HG03196 (cell line): Measurements from ENCODE around the gene CSF3.

ENCODE experiments used
- ATAC-seq: cut with Tn5 transposase; IDR thresholded peaks from one replicate; pipeline ENCODE4 v1.9.1; 2021; ENCODE audit not compliant: unreplicated experiment

CSF3 gene, protein sequence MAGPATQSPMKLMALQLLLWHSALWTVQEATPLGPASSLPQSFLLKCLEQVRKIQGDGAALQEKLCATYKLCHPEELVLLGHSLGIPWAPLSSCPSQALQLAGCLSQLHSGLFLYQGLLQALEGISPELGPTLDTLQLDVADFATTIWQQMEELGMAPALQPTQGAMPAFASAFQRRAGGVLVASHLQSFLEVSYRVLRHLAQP

DNA sequence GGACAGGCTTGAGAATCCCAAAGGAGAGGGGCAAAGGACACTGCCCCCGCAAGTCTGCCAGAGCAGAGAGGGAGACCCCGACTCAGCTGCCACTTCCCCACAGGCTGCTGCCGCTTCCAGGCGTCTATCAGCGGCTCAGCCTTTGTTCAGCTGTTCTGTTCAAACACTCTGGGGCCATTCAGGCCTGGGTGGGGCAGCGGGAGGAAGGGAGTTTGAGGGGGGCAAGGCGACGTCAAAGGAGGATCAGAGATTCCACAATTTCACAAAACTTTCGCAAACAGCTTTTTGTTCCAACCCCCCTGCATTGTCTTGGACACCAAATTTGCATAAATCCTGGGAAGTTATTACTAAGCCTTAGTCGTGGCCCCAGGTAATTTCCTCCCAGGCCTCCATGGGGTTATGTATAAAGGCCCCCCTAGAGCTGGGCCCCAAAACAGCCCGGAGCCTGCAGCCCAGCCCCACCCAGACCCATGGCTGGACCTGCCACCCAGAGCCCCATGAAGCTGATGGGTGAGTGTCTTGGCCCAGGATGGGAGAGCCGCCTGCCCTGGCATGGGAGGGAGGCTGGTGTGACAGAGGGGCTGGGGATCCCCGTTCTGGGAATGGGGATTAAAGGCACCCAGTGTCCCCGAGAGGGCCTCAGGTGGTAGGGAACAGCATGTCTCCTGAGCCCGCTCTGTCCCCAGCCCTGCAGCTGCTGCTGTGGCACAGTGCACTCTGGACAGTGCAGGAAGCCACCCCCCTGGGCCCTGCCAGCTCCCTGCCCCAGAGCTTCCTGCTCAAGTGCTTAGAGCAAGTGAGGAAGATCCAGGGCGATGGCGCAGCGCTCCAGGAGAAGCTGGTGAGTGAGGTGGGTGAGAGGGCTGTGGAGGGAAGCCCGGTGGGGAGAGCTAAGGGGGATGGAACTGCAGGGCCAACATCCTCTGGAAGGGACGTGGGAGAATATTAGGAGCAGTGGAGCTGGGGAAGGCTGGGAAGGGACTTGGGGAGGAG, at the start of gene CSF3:
CSF3 (plus strand) TSS at position 436 of the 993 bp plus-strand sequence; CDS start at position 471, 35 bp downstream.
- no peak for ATAC-seq

DNA sequence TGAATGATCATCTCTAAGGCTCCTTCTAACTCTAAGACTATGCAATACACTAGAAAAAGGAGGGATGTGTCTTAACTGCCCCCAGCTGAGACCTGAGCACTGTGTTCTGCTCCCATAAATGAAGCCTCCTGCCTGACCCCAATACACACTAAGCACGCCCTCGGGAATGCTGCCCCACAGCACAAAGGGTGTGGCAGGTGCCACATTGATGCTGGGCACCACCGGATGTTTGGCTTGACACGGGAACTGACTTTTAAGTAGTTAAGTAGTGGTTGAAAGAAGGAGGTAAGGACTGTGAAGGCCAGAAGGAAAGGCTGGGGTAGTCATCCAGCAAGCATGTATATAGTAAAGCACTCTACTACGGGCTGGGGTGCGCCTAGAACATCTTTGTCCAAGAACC, 48.5 kb upstream of the CSF3 start:
- no peak for ATAC-seq

DNA sequence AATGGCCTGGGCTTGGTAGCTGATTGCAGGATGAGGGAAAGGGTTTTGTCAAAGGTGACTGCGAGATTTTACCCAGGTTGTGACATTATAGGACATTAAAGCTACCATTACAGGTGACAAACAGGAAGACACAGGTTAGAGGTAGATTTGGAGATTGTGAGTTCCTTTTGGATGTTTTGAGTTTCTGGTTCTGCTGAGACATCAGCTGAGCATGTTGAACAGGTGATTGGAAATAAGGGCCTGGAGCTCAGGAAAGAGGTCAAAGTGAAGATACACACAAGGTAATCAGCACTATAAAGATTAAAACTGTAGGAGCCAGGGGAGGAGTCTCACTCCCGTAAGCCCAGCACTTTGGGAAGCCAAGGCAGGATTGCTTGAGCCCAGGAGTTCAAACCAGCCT, 46.5 kb upstream of the CSF3 start:
- no peak for ATAC-seq

DNA sequence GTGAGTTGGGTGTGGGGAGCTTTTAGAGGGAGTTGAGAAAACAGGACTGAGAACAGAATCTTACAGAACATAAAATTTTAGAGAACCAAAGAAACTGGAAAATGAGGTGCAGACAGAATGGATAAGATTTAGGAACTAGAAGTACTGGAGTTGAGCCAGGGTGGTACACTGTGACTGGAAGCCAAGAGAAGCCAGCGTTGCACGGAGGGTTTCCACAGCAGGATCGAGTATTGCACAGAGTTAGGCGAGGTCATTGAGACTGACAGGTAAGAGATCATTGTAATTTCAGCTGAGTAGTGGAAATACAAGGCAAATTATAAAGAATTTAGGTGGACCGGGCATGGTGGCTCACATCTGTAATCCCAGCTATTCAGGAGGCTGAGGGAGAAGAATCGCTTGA, 45.9 kb upstream of the CSF3 start:
- no peak for ATAC-seq

DNA sequence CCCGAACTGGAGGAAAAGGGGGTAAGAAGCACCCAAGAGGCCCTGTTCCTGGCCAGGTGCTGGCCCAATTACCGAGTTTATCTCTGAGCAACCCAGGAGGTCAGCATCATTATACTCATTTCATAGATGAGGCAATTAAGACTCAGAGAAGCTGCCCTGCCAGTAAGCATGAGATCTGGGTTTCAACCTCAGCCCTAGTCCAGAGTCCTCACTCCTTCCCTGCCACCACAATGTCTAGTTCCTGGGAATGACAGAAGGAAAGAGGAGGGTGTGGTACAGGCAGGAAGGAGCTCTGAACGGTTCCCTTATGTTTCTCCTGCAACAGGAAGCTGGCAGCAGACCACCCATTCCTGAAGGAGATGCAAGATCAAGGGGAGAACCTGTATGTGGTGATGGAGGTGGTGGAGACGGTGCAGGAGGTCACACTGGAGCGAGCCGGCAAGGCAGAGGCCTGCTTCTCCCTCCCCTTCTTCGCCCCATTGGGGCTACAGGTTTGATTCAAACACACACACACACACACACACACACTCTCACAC, 45.0 kb upstream of the CSF3 start:
- no peak for ATAC-seq

DNA sequence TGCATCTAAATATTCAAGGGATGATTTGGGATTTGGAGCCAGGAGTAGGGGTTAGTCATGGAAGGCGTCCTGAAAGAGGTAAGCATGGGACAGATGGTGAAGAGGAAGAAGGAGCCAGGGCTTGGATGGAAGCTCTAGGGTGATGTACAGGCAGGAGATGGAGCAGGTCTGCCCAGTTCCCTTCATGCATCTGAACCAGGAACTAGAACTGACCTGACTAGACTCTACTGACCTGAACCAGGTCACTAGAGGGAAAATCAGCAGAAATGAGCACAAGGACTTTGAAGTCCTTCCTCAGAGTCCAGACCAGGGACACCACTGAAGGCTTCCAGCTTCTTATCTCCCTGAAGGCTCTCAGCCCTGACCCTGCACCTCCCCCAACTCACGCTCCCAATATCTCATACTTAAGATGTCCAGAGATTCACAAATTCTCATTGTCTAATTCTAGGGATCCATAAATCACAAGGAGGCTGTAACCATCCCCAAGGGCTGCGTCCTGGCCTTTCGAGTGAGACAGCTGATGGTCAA, 44.1 kb upstream of the CSF3 start:
- ATAC-seq = no peak

DNA sequence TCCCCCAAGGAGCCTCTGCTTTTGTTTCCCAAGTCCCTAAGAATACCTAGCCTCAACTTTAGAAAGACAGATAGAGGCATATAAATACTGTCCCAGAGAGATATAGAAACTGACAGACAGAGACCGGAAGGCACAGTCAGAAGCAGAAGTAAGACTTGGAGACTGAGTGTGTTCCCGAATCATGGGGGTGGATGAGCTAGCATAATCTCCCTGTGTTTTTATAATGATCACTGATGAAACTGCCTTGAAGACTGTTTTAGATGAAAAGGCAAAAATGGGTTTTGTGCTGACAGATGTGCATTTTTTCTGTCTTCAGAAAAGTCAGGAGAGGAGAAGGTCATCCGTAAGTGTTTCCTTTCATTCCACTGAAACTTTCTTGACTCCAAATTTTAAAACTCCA, 43.0 kb upstream of the CSF3 start:
- ATAC-seq = no peak

DNA sequence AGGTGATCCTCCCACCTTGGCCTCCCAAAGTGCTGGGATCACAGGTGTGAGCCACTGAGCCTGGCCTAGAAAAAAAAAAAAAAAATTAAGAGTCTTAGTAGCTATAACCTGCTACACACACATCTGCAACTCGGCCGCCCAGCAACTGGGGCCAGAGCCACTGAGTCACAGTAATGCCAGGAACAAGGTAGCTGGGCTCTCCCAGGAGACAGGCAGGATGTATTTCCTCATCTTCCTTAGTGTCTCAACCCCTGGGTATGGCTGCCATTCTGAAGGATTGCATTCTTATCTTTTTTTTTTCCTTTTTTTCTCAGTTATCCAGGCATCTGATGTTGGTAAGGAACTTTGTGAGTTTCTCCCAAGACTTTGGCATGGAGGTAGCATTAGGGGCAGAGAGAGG, 41.7 kb upstream of the CSF3 start:
- no peak for ATAC-seq

DNA sequence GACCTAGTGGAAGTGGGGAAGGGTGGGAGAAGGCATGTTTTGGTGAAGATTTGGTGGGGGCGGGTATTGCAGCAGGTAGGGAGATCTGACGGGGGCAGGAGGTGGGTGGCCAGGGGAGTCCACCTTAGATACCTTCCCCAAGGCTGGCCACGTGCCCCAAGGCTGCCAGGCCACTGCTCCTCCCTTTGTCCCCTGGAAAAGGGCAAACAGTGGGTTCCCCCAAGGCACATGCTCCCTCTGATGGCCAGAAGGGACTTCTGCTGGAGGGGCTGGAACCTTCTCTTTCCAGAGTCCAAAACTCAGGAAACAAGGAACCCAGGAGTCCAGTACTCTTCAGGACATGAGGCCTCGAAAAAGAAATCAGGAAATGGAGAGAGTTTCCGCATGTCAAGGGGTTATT, 40.8 kb upstream of the CSF3 start:
- no peak for ATAC-seq

DNA sequence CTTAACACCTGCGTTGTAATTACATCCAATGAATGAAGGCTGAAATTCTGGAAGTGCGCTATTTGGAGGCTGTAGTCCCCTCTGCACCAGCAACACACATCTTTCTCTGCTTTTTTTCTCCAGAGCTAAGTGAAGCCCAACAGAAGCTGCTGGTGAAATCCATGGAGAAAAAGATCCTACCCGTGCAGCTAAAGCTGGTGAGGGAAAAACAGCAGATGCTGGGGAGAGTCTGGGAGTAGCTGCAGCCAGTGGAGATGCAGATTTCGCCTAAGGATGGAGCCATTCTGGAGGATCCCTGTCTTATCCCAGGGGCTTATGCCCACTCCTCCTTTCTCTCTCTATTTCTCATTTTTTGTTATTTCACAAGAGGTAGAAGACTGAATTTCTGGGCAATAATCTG, 39.4 kb upstream of the CSF3 start:
- ATAC-seq = no peak

DNA sequence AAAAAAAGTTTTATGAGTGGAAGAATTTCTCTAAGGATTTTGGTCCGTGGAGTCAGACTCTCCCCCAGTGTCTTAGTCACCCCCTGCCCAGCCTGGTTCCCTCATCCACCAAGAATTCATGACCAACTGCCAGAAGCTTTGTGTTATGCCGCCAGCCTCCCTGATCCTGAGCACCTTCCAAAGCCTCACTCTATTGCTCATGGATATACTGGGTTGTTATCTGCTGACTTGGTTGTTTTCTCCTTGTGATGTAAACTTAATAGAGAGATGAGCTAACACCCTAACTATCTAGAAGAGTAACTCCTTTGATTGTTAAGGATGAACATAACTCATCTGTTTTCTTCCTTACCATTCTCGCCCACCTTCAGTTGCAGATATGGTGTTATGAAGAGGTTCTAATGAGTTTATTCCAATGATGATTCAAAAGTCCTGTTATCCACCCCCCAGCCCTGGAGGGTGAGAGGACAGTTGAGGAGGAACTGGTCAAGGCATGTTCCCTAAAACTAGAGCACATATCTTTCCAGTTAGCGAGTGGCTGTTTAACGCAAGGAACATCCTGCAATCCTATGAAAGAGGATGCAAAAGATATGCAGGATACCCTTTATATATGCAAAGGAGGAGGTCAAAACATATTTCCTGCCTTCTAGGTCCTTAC, 36.1 kb upstream of the CSF3 start:
- no peak for ATAC-seq

DNA sequence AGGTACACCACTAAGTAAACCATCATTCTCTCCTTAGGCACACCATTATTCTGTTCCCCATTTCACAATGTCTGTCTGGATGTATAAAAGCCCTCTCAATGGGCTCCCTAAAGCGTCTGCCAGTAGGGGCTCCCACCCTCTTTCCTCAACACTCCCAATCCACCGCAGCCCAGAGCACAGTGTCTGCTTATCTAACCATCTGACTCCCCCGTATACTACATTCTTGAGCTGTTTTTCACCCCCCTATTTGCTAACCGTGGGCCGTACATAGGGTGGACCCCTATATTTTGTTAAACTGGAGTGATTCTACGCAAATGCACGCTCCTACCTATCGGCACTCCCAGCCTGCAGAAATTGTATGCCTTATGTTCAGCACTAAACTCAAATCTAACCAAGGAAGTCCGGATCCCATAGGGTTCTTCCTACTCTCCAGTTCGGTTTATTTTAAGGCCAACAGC, 35.3 kb upstream of the CSF3 start:
- ATAC-seq = no peak

DNA sequence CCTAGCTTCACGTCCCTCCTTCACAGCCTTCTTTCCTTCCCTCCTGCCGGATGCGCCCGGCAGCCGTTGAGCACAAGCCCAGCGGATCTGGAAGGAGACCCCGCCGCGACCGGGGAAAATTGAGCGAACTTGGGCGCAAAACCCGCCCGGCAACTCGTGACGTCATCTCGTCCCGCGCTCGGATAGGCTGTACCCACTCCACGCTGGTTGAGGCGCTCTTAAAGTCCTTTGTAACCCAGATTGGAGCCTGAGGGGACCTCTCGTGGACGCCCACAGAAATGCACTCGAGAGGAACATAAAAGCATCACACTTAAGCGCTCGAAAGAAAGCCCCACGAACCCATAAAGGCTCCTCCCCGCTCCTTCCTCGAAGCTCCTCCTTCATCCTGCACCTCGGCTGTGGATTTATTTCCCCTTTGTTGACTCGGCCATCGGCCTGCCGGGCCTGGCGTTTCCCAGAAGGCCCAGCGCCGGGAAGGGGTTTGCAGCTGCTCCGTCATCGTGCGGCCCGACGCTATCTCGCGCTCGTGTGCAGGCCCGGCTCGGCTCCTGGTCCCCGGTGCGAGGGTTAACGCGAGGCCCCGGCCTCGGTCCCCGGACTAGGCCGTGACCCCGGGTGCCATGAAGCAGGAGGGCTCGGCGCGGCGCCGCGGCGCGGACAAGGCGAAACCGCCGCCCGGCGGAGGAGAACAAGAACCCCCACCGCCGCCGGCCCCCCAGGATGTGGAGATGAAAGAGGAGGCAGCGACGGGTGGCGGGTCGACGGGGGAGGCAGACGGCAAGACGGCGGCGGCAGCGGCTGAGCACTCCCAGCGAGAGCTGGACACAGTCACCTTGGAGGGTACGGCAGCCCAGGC, 34.7 kb upstream of the CSF3 start, which contains the start of gene PSMD3:
PSMD3 (plus strand) TSS at position 457 of the 856 bp plus-strand sequence; CDS start at position 621, 164 bp downstream.
- peak; percentile 92 for ATAC-seq

DNA sequence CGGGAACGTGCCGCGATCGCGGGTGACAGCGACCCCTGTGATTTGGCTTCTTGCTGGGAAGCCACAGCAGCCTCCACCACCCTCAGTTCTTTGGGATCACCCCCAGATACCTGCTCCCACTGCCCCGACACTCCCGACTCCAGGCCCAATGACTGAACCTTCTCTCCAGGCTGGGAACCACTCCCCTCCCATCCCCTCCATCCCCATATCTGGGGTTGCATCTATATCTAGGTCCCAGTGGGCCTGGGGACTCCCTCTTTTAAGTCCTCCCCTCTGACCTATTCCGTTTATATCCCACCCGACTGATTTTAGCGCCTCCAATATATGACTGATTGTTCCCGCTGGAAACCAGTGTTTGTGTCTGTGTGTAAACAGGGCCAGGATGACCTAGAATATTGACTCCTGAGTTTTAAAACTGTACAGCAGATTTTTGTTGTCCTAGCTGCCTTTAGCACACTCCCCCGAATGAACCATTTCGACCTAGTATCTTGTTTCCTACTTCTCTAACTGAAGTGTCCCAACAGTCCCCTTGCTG, 34.0 kb upstream of the CSF3 start:
- no peak for ATAC-seq

DNA sequence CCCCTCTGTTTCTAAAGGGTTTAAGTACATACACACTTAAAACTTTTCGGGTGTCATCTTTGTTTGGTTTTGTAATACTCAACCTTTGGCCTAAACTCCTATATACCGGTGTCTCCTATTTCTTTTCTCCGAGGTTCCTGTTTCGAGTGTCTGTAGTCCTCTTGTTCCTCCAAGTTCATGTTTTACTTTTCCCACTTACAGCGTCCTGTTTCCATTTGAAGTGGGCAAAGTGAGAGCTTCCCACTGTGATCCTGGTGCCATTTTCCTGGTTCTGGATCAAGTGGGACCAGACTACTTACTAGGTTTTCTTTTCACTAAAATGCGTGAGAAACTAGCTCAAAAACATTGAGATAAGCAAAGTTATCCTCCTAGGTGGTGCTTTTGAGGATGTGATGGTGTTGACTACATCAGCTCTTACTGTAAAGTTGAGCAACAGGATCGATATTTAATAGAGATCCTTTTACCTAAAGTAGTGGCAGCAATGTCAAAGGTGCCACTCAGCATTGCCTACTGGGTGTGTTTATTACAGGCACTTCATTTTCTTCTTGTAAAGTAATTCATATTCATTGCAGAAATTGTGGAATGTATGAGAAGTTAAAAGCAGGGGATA, 33.4 kb upstream of the CSF3 start:
- ATAC-seq = no peak

DNA sequence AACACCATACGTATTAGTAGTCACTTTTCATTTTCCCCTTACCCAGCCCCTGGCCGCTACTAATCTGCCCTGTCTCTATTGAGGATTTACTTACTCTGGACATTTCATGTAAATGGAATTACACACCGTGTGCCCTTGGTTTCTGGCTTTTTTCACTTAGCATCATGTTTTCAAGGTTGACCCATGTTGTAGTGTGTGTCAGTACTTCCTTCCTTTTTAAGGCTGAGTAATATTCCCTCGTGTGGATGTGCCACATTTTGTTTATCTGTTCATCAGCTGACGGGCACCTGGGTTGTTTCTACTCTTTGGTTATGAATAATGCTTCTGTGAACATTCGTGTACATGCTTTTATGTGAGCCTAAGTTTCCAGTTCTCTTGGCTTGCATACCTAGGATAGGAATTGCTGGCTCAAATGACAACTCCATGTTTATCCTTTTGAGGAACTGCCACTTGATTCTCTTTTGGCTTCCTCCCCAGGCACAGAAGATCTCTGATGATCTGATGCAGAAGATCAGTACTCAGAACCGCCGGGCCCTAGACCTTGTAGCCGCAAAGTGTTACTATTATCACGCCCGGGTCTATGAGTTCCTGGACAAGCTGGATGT, 26.9 kb upstream of the CSF3 start:
- ATAC-seq = no peak

DNA sequence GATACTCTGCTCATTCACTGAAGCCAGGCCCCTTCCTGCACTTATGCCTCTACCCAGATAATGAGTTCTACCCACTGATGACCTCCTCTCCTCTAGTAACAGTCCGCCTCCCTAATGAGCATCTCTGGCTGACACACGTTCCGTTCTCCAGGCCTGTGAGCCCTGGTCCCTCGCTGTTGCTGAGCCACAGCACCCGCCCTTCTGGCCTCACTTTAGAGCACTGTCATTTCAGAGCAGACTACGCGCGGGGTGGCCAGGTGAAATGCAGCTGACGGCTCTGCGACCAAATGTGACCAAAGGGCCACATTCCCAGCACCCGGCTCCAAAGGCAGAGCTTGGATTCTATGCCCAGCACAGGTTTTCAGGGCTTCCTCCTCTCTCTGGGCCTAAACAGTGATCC, 20.8 kb upstream of the CSF3 start:
- no peak for ATAC-seq

DNA sequence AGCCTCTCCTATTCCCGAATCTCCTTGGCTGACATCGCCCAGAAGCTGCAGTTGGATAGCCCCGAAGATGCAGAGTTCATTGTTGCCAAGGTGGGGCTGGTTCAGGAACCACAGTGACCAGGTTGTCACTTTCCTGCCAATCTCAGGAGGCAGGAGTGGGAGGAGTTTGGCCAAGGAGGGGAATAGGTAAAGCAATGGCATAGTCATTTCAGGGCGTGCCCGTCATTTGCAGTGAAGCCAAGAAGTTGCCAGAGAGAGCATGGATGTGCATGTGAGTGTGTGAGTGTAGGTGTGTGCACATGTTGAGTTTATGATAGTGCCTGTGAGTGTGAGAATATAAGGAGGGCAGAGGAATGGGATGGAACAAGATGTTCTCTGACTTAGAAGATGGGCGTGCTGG, 19.8 kb upstream of the CSF3 start:
- ATAC-seq = no peak

DNA sequence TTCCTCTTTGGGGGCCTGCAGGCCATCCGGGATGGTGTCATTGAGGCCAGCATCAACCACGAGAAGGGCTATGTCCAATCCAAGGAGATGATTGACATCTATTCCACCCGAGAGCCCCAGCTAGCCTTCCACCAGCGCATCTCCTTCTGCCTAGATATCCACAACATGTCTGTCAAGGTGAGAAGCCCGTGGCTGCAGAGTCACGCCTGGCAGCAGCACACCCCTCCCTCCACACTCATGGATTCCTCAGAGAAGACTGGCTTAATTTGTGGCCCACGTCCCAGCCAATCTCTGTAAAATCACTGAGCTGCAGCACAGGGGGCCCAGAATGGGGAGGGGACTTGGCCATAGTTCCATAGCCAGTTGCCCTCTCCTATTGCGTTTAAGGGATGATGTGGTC, 19.1 kb upstream of the CSF3 start:
- ATAC-seq = no peak
